HG03159 (cell line): ENCODE results near the gene KRT73.

Experiments used
- ATAC-seq: cut with Tn5 transposase; IDR thresholded peaks from one replicate; pipeline ENCODE4 v1.9.1; 2021; ENCODE audit warnings: mild to moderate bottlenecking, moderate library complexity; ENCODE audit not compliant: unreplicated experiment

The KRT73 gene

DNA sequence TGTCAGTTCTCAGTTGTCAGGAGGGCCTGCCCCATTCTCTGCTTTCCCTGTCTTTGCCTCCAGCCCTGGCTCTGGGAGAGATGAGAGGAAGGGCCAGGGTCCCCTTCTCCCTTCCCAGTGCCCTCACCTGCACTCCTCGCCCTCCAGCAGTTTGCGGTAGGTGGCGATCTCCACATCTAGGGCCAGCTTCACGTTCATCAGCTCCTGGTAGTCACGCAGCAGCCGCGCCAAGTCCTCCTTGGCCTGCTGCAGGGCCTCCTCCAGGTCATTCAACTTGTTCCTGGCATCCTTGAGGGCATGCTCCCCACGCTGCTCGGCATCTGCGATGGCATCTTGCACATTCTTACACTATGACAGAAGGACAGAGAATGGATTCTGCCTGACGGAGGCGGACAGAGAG is 28.3 kb upstream of the KRT73 start:
- no peak for ATAC-seq

DNA sequence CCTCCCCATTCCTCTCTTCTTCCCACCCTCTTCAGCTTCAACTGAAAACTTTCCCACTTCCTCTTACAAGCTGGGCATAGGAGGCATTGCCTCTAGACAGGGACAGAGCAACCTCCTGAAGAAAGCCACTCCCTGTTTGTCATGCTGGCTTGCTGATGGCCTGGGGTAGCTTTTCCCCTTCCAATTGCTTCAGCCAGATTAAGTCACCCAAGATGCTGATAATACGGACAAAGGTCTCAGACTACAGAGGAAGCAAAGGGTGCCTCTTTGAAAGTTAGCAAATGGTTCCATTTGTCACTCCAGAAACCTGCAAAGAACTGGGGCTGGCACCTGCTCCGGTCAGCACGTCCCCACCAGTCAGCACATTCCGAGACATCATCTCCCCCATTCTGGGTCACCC is 27.6 kb upstream of the KRT73 start:
- ATAC-seq = no peak

DNA sequence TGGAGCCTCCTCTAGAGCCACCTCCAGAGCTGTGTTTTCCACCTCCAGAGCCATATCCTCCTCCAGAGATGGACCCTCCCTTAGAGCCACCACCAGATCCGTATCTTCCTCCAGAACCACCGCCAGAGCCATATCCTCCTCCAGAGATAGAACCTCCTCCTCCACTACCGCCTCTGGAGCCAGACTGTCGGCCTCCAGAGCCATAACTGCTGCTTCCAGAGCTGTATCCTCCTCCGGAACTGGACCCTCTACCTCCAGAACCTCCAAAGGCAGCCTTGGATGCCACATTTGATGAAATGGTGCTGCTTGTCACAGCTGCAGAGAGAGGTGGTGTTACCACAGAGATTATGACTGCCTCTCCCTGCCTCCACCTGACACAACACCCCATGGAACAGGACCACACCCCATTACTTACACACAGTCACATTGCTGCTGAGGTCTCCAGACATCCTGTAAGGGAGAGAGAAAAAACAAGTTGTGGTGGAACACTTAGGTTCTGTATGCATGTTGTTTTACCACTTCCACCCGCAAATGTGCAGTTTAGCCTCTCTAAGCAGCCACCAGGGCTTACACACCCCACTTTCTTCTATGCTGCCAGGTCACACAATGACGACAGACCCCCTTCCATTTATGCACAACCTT is 26.9 kb upstream of the KRT73 start:
- no peak for ATAC-seq

DNA sequence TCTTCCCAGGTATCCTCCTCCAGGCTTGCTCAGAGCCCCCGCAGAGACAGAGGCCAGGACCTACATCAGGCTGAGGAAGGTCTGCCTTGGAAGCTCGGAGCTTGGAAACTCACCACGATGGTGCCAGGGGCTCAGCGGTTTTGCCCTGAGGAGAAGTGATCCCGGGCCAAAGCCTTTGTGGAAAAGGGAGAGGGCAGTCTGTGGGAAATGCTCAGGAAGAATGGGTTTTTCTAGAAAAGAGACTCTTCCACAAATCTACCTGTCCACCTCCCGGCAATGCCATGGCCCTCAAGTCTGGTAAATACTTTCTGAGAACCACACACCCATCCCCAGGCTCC is 25.7 kb upstream of the KRT73 start:
- ATAC-seq = no peak

DNA sequence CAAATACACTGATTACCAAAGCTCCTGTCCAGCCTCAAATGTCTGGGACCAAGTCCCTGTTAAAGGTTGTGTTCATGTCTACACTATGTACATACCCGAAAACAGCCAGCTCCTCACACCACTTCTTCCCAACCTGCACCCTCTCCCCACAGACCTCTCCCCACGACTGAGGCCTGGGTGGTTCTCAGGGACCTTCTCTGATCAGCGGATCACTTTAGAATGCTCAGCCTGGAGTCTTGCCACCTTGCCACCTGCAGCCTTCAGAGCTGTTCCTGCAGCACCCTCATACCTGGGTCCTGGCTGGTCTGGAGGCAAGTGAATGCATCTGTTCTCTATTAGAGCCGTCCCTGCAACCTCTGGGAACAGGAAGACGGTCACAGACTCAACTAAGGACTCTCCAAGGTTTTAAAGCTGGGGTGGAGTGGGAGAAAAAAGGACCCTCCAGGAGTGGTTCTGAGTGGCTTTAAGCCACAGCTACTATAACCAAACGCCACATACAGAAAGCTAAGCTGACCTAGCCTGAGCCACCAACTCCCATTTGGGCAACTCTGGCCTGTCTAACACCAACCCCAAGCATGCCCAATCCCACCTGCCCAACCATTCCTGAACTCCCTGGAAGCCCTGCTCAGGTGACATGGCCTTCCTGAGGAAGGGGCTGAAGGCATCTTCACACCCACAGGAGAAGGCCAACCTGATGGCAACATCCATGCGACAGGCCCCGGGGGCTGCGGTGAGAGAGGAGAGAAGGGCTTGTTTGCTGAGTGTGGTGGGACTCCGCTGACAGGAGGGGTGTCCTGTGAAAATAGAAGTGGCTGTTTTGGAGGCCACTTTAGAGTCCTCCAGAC is 25.1 kb upstream of the KRT73 start:
- ATAC-seq = no peak

DNA sequence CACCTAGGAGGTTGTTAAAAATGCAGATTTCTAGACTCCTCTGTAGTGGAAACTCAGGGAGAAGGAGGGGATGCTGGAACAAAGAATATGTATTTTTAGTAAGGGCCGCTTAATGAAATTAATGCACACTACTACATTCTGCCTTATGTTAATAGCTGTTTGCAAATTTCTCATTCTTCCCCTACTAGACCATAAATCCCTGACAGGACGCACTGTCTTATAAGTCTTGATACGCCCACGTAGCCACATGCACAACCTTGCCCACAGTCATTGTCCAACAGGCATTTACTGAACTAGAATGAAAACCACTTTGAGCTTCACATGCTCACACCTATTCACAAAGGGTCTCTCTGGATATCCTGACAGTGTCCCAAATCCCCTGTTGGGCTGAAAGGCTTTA is 23.1 kb upstream of the KRT73 start:
- ATAC-seq = no peak

DNA sequence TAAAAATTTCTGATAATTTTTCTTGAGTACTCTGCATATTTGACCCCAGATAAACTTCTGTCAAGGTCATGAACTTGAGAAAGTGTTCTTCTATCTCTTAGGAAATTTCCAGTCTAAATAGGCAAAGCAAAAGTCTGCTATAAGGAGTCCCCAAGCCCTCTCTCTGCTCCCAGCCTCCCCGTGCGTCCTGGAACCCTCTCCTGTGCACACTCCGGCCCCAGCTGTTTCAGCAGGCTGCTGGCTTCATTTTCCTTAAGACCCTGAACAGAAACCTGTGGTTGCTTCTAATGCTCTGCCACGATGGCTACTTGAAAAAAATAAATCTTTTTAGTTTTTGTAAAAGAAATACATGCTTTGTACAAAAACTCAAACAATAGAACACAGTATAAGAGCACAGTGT is 18.9 kb upstream of the KRT73 start:
- ATAC-seq = no peak

DNA sequence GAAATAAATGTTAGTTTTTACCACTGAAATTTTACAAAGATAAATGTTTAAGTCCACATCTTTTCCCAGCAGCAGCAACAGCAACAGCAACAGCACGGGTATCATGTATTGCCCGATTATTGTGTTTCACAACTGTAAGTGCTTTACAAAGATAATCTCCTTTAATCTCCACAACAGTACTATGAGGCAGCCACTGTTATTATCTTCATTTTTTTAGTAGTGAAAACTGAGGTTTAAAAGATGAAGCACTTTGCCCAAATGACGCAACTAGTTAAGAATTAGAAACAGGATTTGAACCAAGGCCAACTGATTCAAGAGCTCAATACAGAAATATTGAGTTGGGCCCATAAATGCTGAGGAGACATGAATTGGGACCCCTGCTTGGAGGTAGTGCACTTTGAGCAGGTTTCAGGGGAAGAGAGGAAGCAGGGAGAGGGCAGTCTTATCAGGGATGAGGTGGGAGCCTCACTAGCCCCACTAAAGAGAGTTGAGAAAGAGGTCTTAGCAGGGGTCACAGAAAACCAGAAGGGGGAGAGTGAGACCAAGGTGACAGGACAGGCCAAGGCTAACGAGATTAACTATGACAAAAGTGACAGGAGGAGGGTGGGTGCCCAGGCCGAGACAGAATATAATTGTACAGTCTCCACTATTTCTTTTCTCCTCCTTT is 18.4 kb upstream of the KRT73 start:
- ATAC-seq = no peak

DNA sequence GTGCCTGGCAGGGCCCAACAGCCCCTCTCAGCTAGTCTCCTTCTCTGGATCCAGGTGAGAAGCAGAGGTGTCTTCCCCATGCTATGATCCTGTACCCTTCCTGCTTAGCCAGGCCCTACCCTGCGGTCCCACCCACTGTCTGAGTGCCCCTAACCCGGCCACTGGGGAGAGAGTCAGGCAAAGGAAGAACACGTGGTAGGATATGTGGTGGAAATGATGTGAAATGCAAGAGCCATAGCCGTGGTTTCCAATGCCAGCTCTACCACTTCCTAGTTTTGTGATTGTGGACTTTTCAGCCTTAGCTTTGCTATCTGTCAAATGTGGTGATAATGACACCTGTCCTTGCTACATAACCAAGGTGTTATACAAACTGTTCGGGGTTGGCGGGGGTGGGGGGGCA is 17.8 kb upstream of the KRT73 start:
- no peak for ATAC-seq

DNA sequence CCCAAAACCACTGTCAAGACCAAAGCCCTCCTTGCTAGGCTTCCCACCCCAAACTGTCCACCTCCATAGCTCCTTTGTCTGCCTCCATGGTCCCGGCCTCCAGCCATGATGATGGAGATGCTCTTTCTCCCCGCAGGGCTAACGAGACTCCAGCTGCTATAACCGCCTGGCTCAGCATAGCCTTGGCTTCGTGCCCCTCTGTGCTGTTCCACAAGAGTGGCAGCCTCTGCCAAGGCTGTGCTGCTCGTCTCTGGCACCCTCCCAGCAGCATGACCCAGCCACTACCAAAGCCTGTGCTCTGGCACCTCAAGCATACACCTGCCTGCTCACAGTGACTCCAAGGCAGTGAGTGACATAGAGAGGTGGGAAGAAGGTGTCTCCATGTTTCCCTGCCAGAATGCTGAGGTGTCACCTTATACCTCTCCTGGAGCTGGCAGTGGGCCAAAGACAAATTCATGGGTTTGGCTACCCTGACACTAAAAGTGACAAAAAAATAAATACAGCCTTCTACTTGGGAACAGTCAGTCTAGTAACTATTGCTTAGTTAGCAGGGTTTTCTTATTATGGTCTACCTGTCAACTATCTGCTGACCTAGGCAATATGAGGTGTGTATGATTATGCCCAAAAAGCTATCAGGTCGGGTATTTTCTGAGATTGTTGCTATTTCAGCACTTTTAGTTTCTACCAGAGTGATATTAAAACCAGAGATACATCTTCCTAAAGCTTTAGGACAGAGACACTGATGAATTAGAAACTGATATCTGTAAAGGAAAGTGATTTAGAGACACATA is 16.1 kb upstream of the KRT73 start:
- ATAC-seq = no peak

DNA sequence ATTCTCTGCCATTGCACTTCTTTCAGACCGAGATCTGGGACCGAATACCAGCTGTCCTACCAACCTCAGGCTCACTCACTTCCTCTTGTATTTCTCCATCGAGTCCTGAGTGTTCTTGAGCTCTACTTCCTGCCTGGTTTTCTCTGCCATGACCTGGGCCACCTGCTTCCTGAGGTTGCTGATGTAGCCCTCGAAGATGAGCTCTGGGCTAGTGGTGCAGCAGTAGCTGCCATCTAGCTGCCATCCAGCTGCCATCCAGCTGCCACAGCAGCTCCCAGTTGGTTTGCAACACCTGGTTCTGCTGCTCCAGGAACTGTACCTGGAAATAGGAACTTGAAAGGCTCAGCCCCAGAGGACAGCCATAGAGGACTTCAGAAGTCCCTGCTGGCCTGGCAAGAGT is 15.0 kb upstream of the KRT73 start:
- ATAC-seq = no peak

DNA sequence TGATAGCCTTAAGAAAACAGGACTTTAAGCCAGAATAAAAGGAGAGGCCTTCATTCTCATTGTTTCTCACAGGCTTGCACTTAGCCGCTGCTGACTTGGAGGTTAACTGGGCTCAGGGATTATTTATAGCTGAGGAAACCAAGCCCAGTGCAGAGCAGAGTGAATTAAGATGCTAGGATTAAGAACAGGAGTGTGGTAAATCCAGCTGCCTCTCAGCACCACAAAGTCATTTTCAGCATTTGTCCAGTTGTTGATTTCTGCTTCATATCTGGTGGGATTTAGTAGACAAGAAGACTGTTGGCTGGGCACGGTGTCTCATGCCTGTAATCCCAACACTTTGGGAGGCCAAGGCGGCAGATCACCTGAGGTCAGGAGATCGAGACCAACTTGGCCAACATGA is 14.3 kb upstream of the KRT73 start:
- ATAC-seq = no peak

DNA sequence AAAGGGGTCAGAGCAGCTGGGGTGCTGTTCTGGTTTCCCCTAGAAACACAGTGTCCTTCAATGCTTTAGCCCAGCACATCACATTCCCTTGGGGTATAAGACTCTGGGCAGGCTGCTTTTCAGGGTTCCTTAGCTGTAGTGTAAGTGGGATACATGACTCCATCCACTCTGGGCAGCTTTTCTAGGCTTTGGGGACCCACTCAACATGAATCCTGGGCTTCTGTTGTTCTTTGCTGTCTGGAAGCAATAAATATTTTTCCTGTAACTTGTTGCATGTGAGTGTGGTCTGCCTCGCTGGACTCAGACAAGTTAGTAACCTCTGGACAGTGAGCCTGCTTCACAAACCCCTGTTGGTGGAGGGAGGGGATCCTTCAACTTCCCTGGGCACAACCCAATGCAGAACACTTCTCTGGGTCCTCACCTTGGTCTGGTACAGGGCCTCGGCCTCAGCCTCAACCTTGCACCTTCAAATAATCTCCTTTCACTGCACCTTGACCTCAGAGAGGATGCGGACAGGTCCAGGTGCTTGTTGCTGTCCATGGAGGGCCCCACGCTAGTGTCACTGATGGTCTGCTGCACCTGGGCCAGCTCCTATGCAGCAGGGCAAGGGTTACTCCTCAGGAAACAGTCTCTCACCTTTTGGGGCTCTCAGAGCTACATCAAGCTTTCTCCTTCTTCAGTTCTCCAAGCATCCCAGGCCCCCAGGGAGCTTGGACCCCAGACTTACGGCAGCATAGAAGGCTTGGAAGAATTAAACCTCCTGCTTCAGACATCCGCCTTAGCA is 13.5 kb upstream of the KRT73 start:
- ATAC-seq = no peak

DNA sequence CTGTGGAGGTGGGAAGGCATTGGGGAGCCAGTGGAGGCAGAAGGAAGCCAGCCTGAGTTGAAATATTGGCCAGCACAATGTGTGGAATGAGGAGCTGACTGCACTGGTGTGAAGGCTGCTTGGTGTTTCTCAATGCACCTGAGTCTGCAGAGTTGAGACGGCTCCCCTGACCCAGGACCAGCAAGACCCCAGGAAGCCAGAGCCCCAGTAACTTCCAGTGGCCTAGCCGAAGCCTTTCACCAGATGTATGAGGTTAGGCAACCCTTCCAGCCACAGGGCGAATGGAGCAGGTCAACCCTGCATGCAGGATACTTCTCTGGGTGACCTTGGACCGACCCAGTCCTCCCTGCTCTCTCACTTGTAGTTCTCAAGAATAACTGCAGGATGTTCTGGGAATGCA is 12.9 kb upstream of the KRT73 start:
- ATAC-seq = no peak

DNA sequence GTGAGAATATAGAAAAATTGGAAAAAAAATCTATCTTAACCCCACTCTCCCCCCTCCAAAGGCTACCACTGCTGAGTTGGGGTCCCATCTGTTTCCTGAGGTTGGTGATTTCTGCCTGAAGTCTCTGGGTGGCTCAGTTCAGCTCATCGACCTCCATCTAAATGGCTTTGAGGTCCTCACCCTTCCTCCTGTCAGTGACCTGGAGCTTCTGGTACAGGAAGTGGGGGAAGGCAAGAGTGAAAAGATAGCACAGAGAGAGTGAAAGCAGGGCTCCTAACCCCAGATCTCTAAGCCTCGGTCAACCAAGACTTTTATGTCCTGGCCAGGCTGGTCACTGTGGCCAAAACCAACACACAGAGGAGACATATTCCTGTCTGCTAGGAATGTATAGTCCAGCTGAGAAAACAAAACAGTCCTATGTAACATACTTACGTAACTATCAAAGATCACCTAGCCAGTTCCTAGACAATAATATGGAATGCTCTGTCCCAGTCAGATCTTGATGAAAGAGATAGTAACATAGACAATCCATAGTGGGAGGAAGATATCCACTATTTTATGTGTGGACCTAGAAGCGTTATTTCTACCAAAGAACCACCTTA is 12.3 kb upstream of the KRT73 start:
- ATAC-seq = no peak

DNA sequence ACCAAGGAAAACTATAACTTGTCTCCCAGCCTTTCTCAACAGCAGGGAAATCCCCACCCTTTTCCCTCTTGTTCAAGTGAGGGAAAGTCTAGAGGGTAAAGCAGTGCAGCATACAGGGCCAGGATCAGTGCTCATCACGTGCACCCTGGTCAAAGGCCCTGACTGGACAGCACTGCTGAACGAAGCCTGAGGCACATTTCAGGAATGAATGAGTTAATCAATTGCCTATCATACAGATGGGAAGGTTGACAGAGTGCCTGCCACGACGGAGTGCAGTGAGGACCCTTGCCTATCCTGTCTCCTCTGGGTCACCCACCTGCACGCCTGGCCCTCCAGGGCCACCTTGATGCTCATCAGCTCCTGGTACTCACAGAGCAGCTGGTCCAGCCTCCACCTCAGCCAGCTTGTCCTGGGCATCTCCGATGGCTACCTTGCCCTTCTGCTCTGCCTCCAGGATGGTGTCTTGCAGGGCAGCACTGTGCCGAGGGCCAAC is 11.7 kb upstream of the KRT73 start:
- no peak for ATAC-seq

DNA sequence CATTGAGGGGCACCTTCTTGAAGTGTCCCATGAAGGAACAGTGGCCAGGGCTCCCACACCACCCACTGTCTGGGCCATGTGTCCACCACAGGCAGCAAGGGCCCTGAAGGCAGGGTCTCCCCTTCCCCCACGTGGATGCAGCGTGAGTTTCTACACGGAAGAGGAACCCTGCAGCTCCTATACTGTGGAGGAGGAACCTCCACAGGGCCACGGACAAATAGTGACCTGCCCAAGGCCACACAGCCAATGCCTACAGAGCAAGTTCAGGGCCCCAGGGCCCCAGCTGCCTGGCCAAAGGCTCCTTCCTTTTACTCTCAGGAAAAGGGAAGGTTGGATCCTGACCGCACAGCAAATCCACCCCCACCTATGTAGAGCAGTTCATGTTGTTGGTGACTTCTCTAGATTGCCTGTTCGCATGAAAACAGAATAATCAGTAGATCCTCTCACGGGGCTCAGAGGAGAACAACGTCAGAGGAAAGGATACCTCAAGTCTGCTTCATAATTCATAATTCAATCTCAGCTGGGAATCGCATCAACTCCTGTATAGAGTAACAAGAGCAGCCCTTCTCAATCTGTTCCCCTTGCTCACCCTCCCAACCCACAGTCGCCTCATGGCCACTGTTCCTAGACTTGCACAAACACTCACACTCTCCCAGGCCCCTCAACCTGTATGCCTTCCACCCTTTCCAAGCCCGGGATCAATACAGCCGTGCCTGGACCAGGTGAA is 11.1 kb upstream of the KRT73 start:
- ATAC-seq = no peak

DNA sequence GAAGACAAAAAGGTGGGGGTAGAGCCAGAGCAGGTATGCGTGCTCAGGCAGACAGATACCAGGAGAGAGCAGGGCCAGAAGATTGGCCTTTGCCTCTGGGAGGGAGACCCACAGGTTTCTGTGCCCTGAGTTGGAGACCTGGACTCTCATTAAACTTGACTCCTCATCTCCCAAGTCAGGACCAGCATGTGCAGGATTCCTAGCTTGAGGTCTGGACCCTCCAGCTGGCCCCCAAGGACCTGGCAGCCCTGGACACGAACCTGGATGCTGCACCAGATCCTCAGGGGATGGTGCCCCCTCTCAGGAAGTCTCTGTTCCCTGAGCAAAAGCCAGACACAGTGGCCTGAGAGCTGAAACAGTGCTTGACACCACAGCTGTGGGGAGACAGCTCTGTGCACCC is 10.5 kb upstream of the KRT73 start:
- no peak for ATAC-seq

DNA sequence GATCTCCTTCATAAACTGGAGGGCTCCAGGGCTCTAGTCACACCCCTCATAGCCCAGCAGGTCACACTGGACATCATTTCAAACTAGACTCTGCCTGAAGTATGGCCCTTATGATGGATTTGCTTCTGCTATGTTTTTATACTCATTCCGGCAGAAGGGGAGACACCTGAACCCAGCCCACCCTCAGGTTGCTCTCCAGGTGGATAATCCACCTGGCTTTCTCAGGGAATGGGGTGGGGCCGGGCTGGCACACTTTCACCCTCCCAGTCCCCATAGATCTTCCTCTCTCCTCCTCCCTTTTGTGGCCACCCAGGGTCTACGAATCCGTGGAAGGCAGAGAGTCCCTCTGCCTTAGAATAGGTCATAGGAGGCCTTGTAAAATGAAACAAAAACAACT is 9.8 kb upstream of the KRT73 start:
- no peak for ATAC-seq
